DMS53 treated with DMSO at 0.1 percent for 48 hours (cell line): ENCODE measurements around the gene FHIP1B.

Source experiments
- DNase-seq: peaks from one replicate; lab custom pipeline; 2025; ENCODE audit not compliant: unreplicated experiment; lab: John Stamatoyannopoulos, UW

Gene FHIP1B

DNA sequence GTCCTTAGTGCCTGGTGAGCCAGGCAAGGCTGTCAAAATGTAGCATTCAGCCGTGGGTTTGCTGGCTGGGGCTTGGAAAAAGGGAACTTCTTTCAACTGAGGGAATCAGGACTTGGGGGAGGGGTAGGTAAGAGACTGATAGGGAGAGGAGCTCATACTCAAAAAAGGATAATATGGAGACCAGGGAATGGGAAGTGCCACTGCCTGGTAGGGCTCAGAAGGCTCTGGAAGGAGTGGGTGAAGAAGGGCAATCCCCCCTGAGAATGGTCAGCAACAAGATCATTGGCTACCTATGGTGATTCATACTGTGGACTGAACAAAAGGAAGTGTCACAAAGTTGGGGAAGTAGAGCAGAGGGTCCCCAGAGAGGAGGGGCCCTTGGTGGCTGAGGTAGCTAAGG is 6.3 kb upstream of the FHIP1B start:
- no peak for DNase-seq

- no peak for DNase-seq
Observed at GRCh38 chr11:6240139-6240538, 5.7 kb upstream of the FHIP1B start.

DNA sequence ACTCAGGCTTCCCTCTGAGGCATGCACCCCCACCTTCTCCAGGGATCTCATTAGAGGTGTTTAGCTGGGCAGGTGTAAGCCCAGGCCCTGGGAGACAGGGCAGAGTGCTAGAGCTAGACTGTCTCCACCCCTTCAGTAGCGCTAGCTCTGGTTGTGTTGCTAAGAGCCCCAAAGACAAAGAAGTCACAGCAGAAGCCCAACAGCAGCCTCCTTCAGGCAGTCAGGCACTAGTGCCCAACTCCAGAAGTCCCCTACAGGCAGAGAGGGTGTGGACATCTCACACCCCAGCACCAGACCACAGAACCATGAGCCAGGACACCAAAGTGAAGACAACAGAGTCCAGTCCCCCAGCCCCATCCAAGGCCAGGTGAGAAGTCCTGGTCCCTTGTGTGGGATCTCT is 4.5 kb upstream of the FHIP1B start, which contains the start of gene CNGA4:
CNGA4 (plus strand) TSS at position 188 of the 400 bp plus-strand sequence; CDS start at position 306, 118 bp downstream.
- DNase-seq, result no peak

- DNase-seq, result no peak
Observed at GRCh38 chr11:6237761-6238302, 3.4 kb upstream of the FHIP1B start.

- DNase-seq, result no peak
Observed at GRCh38 chr11:6237266-6237665, 2.8 kb upstream of the FHIP1B start.

DNA sequence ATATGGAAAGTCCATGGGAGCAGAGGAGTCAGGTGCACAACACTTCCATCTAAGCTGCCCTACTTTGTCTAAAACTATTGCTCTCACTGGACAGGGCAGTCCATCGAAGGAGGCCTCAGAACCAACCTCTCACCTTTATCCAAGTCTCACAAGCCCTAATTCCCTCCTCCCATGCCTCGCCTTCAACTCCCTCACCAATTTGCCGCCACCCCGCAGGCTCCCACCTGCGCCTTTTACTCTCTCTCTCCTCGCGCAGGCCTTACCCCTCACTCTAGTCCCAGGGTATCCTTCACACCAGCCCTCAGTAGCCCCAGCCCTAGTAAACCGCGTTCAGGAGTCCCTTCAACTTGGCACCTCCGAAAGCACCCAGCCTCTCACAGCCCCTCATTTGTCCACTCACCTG is 451 bp downstream of the FHIP1B start:
- no peak for DNase-seq

- no peak for DNase-seq
Observed at GRCh38 chr11:6232899-6233298, 1.5 kb downstream of the FHIP1B start.

GRCh38 chr11:6229911-6230310 is 4.5 kb downstream of the FHIP1B start:
- no peak for DNase-seq

DNA sequence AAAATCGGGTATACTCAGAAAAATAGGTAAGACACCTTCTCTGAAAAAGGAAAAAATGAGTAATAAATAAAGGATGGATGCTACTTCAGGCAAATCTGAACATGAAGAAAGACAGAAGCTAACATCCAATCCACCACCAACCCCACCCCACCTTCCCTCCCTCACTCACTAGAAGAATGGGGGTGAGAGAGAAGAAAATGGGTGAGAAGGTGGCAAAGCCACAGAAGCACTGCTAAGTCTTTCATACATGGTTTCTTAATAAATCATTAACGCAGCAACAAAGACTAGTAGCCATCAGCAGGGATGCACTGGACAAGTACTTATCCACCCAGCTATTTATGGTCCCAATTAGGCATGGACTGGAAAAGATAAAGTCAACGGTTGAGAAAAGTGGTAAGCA is 5.9 kb downstream of the FHIP1B start:
- DNase-seq, result no peak

- no peak for DNase-seq
Observed at GRCh38 chr11:6225896-6226295, 8.5 kb downstream of the FHIP1B start.

GRCh38 chr11:6225024-6225423 is 9.4 kb downstream of the FHIP1B start:
- DNase-seq, result no peak

DNA sequence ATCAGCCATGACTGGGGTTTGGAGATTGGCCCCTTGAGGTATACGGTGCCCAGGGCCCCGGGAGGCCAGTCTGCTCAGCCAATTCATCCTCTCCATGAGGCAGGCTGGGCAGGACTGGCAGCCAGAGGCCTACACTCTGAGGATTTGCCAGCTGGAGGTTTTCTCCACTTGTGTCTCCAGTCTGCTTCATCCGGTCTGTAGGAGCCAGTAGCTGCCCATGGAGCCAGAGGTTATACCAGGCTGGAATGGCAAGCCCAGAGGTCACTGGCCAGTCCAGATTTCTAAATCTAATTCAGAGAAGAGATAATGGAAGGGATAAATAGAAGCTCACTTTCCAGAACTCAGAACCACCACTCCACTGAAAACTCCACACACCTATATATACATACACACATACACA is 10.0 kb downstream of the FHIP1B start:
- DNase-seq, result no peak

DNA sequence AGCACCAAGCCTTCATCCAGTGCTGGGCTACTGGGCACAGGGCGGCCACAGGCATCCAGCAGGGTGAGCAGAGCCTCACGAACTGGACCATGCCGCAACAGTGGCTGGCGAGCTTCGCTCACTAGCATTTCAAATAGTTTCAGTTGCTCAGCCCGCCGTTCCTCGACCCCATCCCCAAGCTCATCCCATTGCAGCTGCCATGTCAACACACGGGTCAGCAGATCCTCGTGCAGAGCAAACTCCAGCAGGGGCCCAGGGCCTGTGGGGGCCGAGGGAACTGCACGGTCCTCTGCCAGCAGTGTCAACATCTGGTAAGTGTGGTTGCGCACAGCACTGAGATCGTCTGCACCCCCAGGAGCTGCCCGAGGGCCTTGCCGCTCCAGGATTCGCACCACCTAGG is 10.6 kb downstream of the FHIP1B start:
- no peak for DNase-seq

DNA sequence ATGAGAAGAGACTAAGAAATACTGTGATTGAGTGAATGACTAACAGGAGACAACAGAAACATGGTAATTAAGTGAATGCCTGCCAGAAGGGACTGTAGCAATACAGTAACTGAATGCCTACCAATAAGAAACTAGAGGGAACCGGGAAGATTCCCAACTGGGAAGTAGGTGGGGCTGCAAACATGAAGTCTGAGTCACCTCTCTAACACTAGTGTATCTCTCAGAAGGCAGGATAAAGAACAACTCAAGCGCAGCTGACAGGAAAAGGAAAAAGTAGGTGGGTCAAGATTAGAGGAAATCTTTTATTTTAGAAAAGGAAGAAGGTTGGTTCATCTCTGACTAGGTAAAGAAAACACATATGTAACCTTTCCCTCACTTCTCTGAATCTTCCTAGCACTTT is 15.1 kb downstream of the FHIP1B start:
- no peak for DNase-seq

GRCh38 chr11:6217722-6218121 is 16.7 kb downstream of the FHIP1B start:
- DNase-seq, result no peak

DNA sequence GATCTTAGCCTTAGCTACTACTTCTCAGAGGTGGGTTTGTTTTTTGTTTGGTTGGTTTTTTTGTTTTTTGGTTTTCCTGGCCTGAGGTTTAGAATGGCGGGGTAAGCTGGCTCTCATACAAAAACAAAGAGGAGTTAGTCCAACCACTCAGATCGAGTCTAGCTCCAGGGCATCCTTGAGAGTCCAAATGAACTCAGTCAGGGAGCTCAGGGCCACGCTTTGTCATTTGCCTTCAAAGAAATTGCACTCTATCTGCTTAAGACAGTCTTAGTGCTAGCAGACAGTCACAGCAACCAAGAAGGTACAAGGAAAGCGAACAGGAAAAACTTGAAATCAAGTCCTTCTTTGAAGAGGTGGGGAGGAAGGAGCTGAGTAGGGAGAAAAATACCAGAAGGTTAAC is 17.9 kb downstream of the FHIP1B start:
- no peak for DNase-seq

- no peak for DNase-seq
Observed at GRCh38 chr11:6214530-6214929, 19.9 kb downstream of the FHIP1B start.

DNA sequence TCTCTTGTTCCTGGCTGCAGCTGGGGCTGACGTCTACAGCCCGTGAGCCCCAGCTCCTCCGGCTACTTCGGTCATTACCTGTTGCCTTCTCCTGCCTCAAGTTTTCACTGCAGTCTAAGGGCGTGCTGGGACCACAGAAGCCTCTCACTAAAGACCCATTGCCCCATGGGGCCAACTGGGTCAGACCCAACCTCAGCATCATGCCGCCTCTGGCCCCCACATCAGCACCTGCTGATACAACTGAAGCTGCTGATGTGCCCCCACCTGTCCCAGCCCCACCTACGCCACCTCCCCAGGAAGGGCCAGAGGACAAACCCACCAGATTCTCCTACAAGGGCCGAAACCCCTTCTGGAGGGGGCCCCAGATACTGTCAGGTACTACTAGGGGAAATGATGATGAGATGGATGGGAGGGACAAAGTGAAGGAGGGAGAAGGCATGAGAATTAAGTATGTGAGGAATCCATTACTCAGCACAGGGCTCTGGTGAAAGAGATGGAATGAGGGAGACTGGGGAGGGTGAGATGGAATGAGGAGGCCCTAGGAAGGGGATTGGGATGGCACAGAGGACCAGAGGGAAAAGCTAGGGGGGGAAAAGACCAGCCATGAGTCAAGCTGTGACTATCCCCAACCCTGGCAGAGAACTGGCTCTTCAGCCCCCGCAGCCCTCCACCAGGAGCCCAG is 24.0 kb downstream of the FHIP1B start:
- DNase-seq, result no peak

- DNase-seq, result no peak
Observed at GRCh38 chr11:6209801-6210200, 24.6 kb downstream of the FHIP1B start.

- DNase-seq, result no peak
Observed at GRCh38 chr11:6206456-6207180, 27.8 kb downstream of the FHIP1B start.

- DNase-seq, result no peak
Observed at GRCh38 chr11:6205366-6205765, 29.1 kb downstream of the FHIP1B start, which contains the start of gene C11orf42. TSS of gene C11orf42 (plus strand) at chr11:6205557. CDS start at chr11:6205616, 59 bp downstream.

DNA sequence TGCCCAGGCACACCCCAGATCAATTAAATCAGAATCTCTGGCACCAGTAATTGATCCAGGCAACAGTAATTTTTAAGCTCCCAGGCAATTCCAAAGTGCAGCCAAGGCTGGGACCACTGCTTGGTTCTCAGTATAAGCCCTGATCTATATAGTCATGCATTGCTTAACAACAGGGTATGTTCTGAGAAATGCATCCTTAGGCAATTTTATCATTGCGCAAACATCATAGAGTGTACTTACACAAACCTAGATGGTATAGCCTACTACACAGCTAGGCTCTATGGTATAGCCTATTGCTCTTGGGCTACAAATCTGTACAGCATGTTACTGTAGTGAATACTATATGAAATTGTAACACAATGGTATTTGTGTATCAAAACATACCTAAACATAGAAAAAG is 29.7 kb downstream of the FHIP1B start:
- DNase-seq, result no peak
